HG03095 (cell line): Measurements from ENCODE around the gene CBX8.

ENCODE experiments used
- ATAC-seq: cut with Tn5 transposase; IDR thresholded peaks from one replicate; pipeline ENCODE4 v1.9.1; 2021; ENCODE audit warnings: moderate library complexity; ENCODE audit not compliant: unreplicated experiment

Gene CBX8

GRCh38 chr17:79808763-79809529, 12.1 kb upstream of the CBX8 start:
- no peak for ATAC-seq

GRCh38 chr17:79806863-79807720, 10.2 kb upstream of the CBX8 start:
- no peak for ATAC-seq

GRCh38 chr17:79806446-79806760, 9.5 kb upstream of the CBX8 start:
- no peak for ATAC-seq

- ATAC-seq: peak; percentile 11
These were observed 8.2 kb upstream of the CBX8 start for GRCh38 chr17:79804856-79805696.

- ATAC-seq: peak; percentile 45
These were observed 7.3 kb upstream of the CBX8 start for GRCh38 chr17:79803997-79804855.

- no peak for ATAC-seq
These were observed 6.6 kb upstream of the CBX8 start for GRCh38 chr17:79803421-79803996.

- no peak for ATAC-seq
These were observed 6.0 kb upstream of the CBX8 start for GRCh38 chr17:79802736-79803420.

GRCh38 chr17:79802039-79802735, 5.3 kb upstream of the CBX8 start:
- ATAC-seq: no peak

- no peak for ATAC-seq
These were observed 4.5 kb upstream of the CBX8 start for GRCh38 chr17:79801156-79802038.

GRCh38 chr17:79800325-79801155, 3.7 kb upstream of the CBX8 start:
- ATAC-seq: no peak

GRCh38 chr17:79799538-79800324, 2.9 kb upstream of the CBX8 start:
- no peak for ATAC-seq

- no peak for ATAC-seq
These were observed 2.3 kb upstream of the CBX8 start for GRCh38 chr17:79799174-79799537.

- no peak for ATAC-seq
These were observed 1.7 kb upstream of the CBX8 start for GRCh38 chr17:79798299-79799173.

- ATAC-seq: peak; percentile 5
These were observed 818 bp upstream of the CBX8 start for GRCh38 chr17:79797492-79798298.

GRCh38 chr17:79796444-79796762, 474 bp downstream of the CBX8 start:
- no peak for ATAC-seq
